GM19351 (cell line): ENCODE measurements around the gene TTLL9.
"Not testable (repeated sequence)": the region's sequence is repeated elsewhere in the genome, so short reads cannot be mapped to it uniquely, and the experiment has no call there.

Source experiments
- ATAC-seq: cut with Tn5 transposase; IDR thresholded peaks from one replicate; pipeline ENCODE4 v1.9.1; 2021; ENCODE audit warnings: mild to moderate bottlenecking, moderate library complexity; ENCODE audit not compliant: unreplicated experiment

TTLL9 gene

GRCh38 chr20:31869942-31870725 lies at the start of gene TTLL9, which contains the start of gene DUSP15:
Gene TTLL9, plus strand, starts transcription at chr20:31870634. Its CDS starts 493 bp downstream, at chr20:31871127.
Gene DUSP15, minus strand, starts transcription at chr20:31870527. Its CDS starts 190 bp downstream, at chr20:31870337.
- no peak for ATAC-seq

- no peak for ATAC-seq
These were observed 49.0 kb upstream of the TTLL9 start for GRCh38 chr20:31821427-31821826.

- peak; percentile 71 for ATAC-seq
These were observed 47.8 kb upstream of the TTLL9 start for GRCh38 chr20:31822421-31823330.

GRCh38 chr20:31823360-31824124 lies 46.9 kb upstream of the TTLL9 start:
- no peak for ATAC-seq

- no peak for ATAC-seq
These were observed 46.3 kb upstream of the TTLL9 start for GRCh38 chr20:31824125-31824485.

GRCh38 chr20:31824554-31825313 lies 45.7 kb upstream of the TTLL9 start:
- no peak for ATAC-seq

GRCh38 chr20:31826074-31826473 lies 44.4 kb upstream of the TTLL9 start:
- no peak for ATAC-seq

- no peak for ATAC-seq
These were observed 43.4 kb upstream of the TTLL9 start for GRCh38 chr20:31827059-31827458.

GRCh38 chr20:31828016-31828415 lies 42.4 kb upstream of the TTLL9 start:
- not testable (repeated sequence) for ATAC-seq

- ATAC-seq: no peak
These were observed 40.7 kb upstream of the TTLL9 start for GRCh38 chr20:31829731-31830130.

GRCh38 chr20:31830406-31830981 lies 39.9 kb upstream of the TTLL9 start:
- no peak for ATAC-seq

- ATAC-seq: no peak
These were observed 39.2 kb upstream of the TTLL9 start for GRCh38 chr20:31831211-31831610.

- ATAC-seq: no peak
These were observed 38.6 kb upstream of the TTLL9 start for GRCh38 chr20:31831771-31832306.

GRCh38 chr20:31833130-31833930 lies 37.1 kb upstream of the TTLL9 start:
- ATAC-seq: no peak

- ATAC-seq: no peak
These were observed 36.4 kb upstream of the TTLL9 start for GRCh38 chr20:31833931-31834521.

GRCh38 chr20:31835554-31835953 lies 34.9 kb upstream of the TTLL9 start:
- ATAC-seq: no peak

- ATAC-seq: peak; percentile 74
These were observed 34.2 kb upstream of the TTLL9 start for GRCh38 chr20:31835977-31836852.
